GM20000 (cell line): Measurements from ENCODE around the gene ZSWIM3.

Experiments
- DNase-seq: peaks from one replicate; pipeline ENCODE4 v3.0.0; 2012; ENCODE audit warnings: low spot score
- CTCF ChIP-seq: IDR thresholded peaks from 2 replicates; pipeline ENCODE4 v1.5.1; 2012; ENCODE audit warnings: mild to moderate bottlenecking, control low read depth; ENCODE audit errors: extremely low read depth, missing control alignments

ZSWIM3 gene

GRCh38 chr20:45918182-45918737, 60.8 kb downstream of the ZSWIM3 start:
- no peak for TF ChIP-seq CTCF

GRCh38 chr20:45918779-45919537, 61.5 kb downstream of the ZSWIM3 start:
- TF ChIP-seq CTCF: no peak
- no peak for DNase-seq

More at GRCh38 chr20:45918182-45918737, 60.8 kb downstream of the ZSWIM3 start:
- DNase-seq: no peak

GRCh38 chr20:45919542-45920399, 62.4 kb downstream of the ZSWIM3 start:
- no peak for DNase-seq
- TF ChIP-seq CTCF: no peak

- DNase-seq: no peak
- no peak for TF ChIP-seq CTCF
These were observed 63.3 kb downstream of the ZSWIM3 start for GRCh38 chr20:45920462-45921336.

- no peak for TF ChIP-seq CTCF
- no peak for DNase-seq
These were observed 64.1 kb downstream of the ZSWIM3 start for GRCh38 chr20:45921337-45922189.
